K562 (cell line): ENCODE measurements around the gene LBHD1. TPM values are rescaled to one million over a fixed set of nuclear protein-coding genes. Genes with fewer than 3 reads are reported as not detected.

ENCODE experiments used
- ATAC-seq: fragments of 200-7000 bp; cut with Tn5 transposase; 3 replicates; pipeline ENCODE4 v1.9.1; 2020; ENCODE audit warnings: moderate library complexity
- BruUV-seq: library from RNA; stranded (reverse); fragments of 400-500 nt; replicated peaks from 2 replicates; lab custom pipeline; 2021; lab: Mats Ljungman, UMichigan
- CTCF ChIA-PET: fragments of 300-600 bp; formaldehyde crosslinking; extraction: SDS; loops from one replicate; lab custom pipeline; 2021; ENCODE audit warnings: low intra/inter-chr PET ratio; lab: Yijun Ruan, JAX
- POLR2A ChIA-PET: fragments of 300-600, 350-650 bp; sonication (Branson Sonifier 250); formaldehyde crosslinking; extraction: SDS; loops from one replicate; lab custom pipeline; 2021; ENCODE audit warnings: antibody characterized with exemption, inconsistent platforms; lab: Yijun Ruan, JAX
- DNase-seq, 4 experiments: peaks; one replicate each; pipeline versions ENCODE4 v3.0.0 to v3.0.0-alpha.2; 2011 to 2018; ENCODE audit warnings: low spot score in 3 of 4, mixed read lengths in 3 of 4; ENCODE audit errors: extremely low read depth in 1 of 4
- FAIRE-seq: peaks from 2 replicates; lab custom pipeline; 2011; peaks lifted over from hg19 to GRCh38; lab: Jason Lieb, UNC
- H2AFZ ChIP-seq: 2 replicates; pipeline ENCODE4 v1.6.0; 2011; ENCODE audit warnings: low read depth, low read length, control low read depth, inconsistent platforms
- H3K27ac ChIP-seq: fragments of 200-600 bp; 3 replicates; pipeline ENCODE4 v1.8.0; 2011; ENCODE audit warnings: low read depth, mild to moderate bottlenecking, control low read depth, inconsistent platforms, low read length, moderate library complexity, mixed read lengths; ENCODE audit errors: extremely low read depth
- H3K27me3 ChIP-seq, 2 experiments: fragments of 300-600 bp in 1 of 2; 2 replicates in 1 of 2; 3 replicates in 1 of 2; pipeline versions ENCODE4 v1.6.0 to v1.8.0; 2011; ENCODE audit warnings: inconsistent platforms in 2 of 2, low read length in 2 of 2, mild to moderate bottlenecking in 1 of 2, mixed read lengths in 1 of 2, moderate library complexity in 1 of 2; ENCODE audit not compliant: control insufficient read depth in 2 of 2, insufficient read depth in 2 of 2
- H3K36me3 ChIP-seq: fragments of 300-600 bp; 3 replicates; pipeline ENCODE4 v1.8.0; 2011; ENCODE audit warnings: mild to moderate bottlenecking, low read length, inconsistent platforms; ENCODE audit not compliant: control insufficient read depth, insufficient read depth
- H3K4me1 ChIP-seq, 2 experiments: fragments of 200-600 bp in 1 of 2; replicated peaks in 1 of 2; 2 replicates in 1 of 2; 3 replicates in 1 of 2; pipeline versions ENCODE4 v1.5.1 to v1.8.0; 2011; ENCODE audit warnings: inconsistent platforms in 2 of 2, low read length in 2 of 2, mild to moderate bottlenecking in 1 of 2, mixed read lengths in 1 of 2, moderate library complexity in 1 of 2; ENCODE audit not compliant: control insufficient read depth in 2 of 2, insufficient read depth in 2 of 2
- H3K4me2 ChIP-seq: 2 replicates; pipeline ENCODE4 v1.6.1; 2011; ENCODE audit warnings: low read length, control low read depth, inconsistent platforms, mixed read lengths; ENCODE audit not compliant: insufficient read depth
- H3K4me3 ChIP-seq: fragments of 200-600 bp; sonication (generic), shearing (Covaris generic); 2 replicates; pipeline ENCODE4 v1.5.1; 2016; ENCODE audit warnings: control low read depth, inconsistent platforms
- H3K79me2 ChIP-seq: fragments of 200-600 bp; 3 replicates; pipeline ENCODE4 v1.8.0; 2011; ENCODE audit warnings: low read length, inconsistent platforms; ENCODE audit not compliant: control insufficient read depth, insufficient read depth
- H3K9ac ChIP-seq, 2 experiments: 2 replicates each; pipeline versions ENCODE4 v1.6.0 to v1.6.1; 2011; ENCODE audit warnings: low read depth in 2 of 2, low read length in 2 of 2, control low read depth in 1 of 2, inconsistent platforms in 1 of 2, mild to moderate bottlenecking in 1 of 2, mixed read lengths in 1 of 2; ENCODE audit not compliant: insufficient read depth in 1 of 2
- H3K9me1 ChIP-seq: one replicate; pipeline ENCODE4 v1.6.0; 2011; ENCODE audit warnings: inconsistent platforms, mild to moderate bottlenecking, low read length, moderate library complexity; ENCODE audit not compliant: control insufficient read depth, insufficient read depth
- H3K9me3 ChIP-seq: replicated peaks from 2 replicates; pipeline ENCODE4 v1.5.1; 2011; ENCODE audit warnings: low read depth, low read length, inconsistent platforms; ENCODE audit not compliant: control insufficient read depth, insufficient read depth
- H4K20me1 ChIP-seq: replicated peaks from 2 replicates; pipeline ENCODE4 v1.6.1; 2011; ENCODE audit warnings: low read length, inconsistent platforms, mixed read lengths; ENCODE audit not compliant: control insufficient read depth, insufficient read depth
- ARNT ChIP-seq, 2 experiments: fragments of 450-650 bp; IDR thresholded peaks; 2 replicates each; pipeline ENCODE4 v1.6.1; 2016; ENCODE audit warnings: mild to moderate bottlenecking in 1 of 2
- CHCHD3 ChIP-seq: fragments of 250-450 bp; sonication (Bioruptor Pico); IDR thresholded peaks from 2 replicates; pipeline ENCODE4 v2.1.2; 2022; ENCODE audit warnings: mild to moderate bottlenecking
- EZH2 ChIP-seq: IDR thresholded peaks from 2 replicates; pipeline ENCODE4 v1.6.1; 2012; ENCODE audit warnings: low read depth, mild to moderate bottlenecking, inconsistent platforms, low read length, borderline replicate concordance
- GTF2F1 ChIP-seq: IDR thresholded peaks from 2 replicates; pipeline ENCODE4 v1.6.1; 2011; ENCODE audit warnings: low read depth, low read length, improper control_type of control experiment
- HSF4 ChIP-seq: fragments of 250-450 bp; sonication (Bioruptor Pico); IDR thresholded peaks from 2 replicates; pipeline ENCODE4 v2.1.2; 2022; ENCODE audit warnings: mild to moderate bottlenecking, moderate library complexity, borderline replicate concordance
- ILF3 ChIP-seq: fragments of 450-650 bp; IDR thresholded peaks from 2 replicates; pipeline ENCODE4 v1.6.1; 2018; ENCODE audit warnings: antibody characterized with exemption, mild to moderate bottlenecking, moderate library complexity, borderline replicate concordance
- NONO ChIP-seq, 2 experiments: fragments of 200-400 bp in 1 of 2; fragments of 450-650 bp in 1 of 2; formaldehyde crosslinking in 1 of 2; IDR thresholded peaks; 2 replicates each; pipeline ENCODE4 v1.6.1; 2017; ENCODE audit warnings: low read depth in 2 of 2, mild to moderate bottlenecking in 2 of 2, moderate library complexity in 2 of 2, low read length in 1 of 2
- PHF21A ChIP-seq: fragments of 450-650 bp; IDR thresholded peaks from 2 replicates; pipeline ENCODE4 v1.6.1; 2017; ENCODE audit warnings: low read depth, borderline replicate concordance
- POLR2H ChIP-seq: IDR thresholded peaks from 2 replicates; pipeline ENCODE4 v1.6.1; 2016; ENCODE audit warnings: missing genetic modification characterization, low read depth, mild to moderate bottlenecking, control low read depth, missing compliant biosample characterization, moderate library complexity
- RBM22 ChIP-seq: fragments of 200-400 bp; formaldehyde crosslinking; IDR thresholded peaks from 2 replicates; pipeline ENCODE4 v1.6.1; 2018; ENCODE audit warnings: low read length, low read depth; ENCODE audit not compliant: poor library complexity, severe bottlenecking
- ZNF124 ChIP-seq: sonication (generic); formaldehyde crosslinking; IDR thresholded peaks from 2 replicates; pipeline ENCODE4 v1.8.1; 2022; ENCODE audit warnings: missing genetic modification reagents
- ZNF175 ChIP-seq: fragments of 200-800 bp; sonication (Bioruptor generic); IDR thresholded peaks from 2 replicates; pipeline ENCODE4 v1.6.1; 2016; ENCODE audit warnings: low read depth, mild to moderate bottlenecking, missing genetic modification characterization, missing compliant biosample characterization
- ZNF766 ChIP-seq: fragments of 200-800 bp; sonication (Bioruptor generic); conservative IDR thresholded peaks from 2 replicates; pipeline ENCODE4 v1.6.1; 2016; ENCODE audit warnings: missing genetic modification characterization, missing compliant biosample characterization
- WGBS: fragments of 100-300 bp; shearing (Covaris generic); methylation state at CpG from one replicate; pipeline ENCODE4 v1.1.6; 2016; ENCODE audit warnings: low coverage, mixed read lengths; ENCODE audit not compliant: insufficient coverage; ENCODE audit errors: missing lambda C conversion rate; 5-methylcytosine and 5-hydroxymethylcytosine counted together
- in situ Hi-C: fragments of 300-500 bp; cut with MboI; formaldehyde crosslinking; loops from 4 replicates; pipeline ENCODE4 v1.15.0; 2018; ENCODE audit warnings: inconsistent platforms, mixed read lengths
- intact Hi-C: fragments of 100-400 bp; cut with micrococcal nuclease; formaldehyde crosslinking; loops from 2 replicates; pipeline ENCODE4 v1.14.2; 2022
- polyA plus RNA-seq, 8 experiments: library from polyadenylated mRNA; depleted of rRNA in 4 of 8; stranded (reverse) in 5 of 8; unstranded in 3 of 8; fragments of >200 nt; fragmentation: Nextera tagmentation in 2 of 8; fragmentation: Illumina TruSeq in 1 of 8; extraction: Ambion mirVana in 2 of 8; extraction: Trizol in 1 of 8; gene quantifications; 2 replicates each; pipeline versions ENCODE4 v1.2.1 to v1.2.3, GENCODE V29; 2011 to 2014; ENCODE audit warnings: inconsistent platforms in 1 of 8, missing spikeins in 1 of 8
- total RNA-seq, 7 experiments: library from RNA; depleted of rRNA in 6 of 7; stranded (reverse); fragments of >200 nt in 6 of 7; fragmentation: Illumina TruSeq in 2 of 7; extraction: Trizol in 2 of 7; gene quantifications; 2 replicates each; pipeline versions ENCODE4 v1.2.1 to v1.2.3, GENCODE V29; 2011 to 2021; ENCODE audit warnings: low replicate concordance in 1 of 7
- TF ChIP-seq, protein P1 (sequence below): fragments of 450-650 bp; formaldehyde crosslinking; IDR thresholded peaks from 2 replicates; pipeline ENCODE4 v1.4.0; 2022; ENCODE audit warnings: missing genetic modification characterization
- TF ChIP-seq, protein P2 (sequence below): sonication (generic); formaldehyde crosslinking; IDR thresholded peaks from 2 replicates; pipeline ENCODE4 v1.8.0; 2023; ENCODE audit warnings: mild to moderate bottlenecking, missing genetic modification reagents

LBHD1 gene
- total and polyA plus RNA-seq, 9 of the 15 experiments (the other 6 are each of a cell fraction or from before 2014, with no cell fraction given), result 2.6 to 28.0 (median 12.5) TPM

DNA sequence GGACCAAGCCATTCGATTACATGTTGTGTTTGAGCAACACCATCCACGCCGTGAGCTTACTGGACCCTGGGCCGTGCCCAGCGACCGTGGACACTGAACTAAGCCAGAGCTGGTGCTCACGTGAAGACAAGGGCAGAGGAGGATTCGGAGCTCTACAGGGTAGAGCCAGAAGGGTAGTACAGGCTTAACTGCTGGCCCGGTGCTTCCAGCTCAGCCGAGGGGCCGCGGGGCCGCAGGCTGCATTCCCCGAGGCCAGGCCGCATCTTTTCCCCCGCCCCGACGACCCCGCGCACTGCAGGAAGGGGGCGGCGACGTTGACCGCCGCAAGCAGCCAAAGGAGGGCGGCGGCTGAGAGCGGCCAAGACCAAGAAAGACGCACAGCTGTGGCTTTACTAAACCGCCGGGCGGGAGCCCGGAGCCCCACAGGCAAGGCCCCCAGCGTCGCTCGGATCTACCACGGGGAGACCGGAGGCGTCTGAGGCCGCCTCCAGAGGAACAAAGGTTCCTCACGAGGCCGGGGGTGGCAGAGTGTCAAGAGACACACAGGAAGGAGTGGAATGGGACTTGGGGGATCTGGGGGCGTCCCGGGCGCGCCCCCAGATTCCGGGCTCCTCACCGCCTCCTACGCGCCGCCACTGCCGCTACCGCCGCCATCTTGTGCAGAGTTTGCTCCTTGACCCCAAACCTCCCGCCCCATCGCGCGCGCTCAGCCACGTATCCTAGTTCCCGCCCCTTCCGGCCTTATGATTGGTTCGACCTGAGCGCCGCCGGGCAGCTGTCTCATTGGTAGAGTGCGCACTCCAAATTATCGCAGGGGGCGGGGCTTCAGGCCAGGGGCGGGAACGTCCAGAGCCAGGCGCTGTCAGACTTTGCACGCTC lies 25.9 kb downstream of the LBHD1 start, which contains the start of gene GANAB:
TSS of gene GANAB (minus strand) at position 668 of the 879 bp plus-strand sequence. CDS start at position 654, 14 bp downstream.
- ChIA-PET POLR2A (interaction anchor here (0.5 to 4.5 kb wide), 18 partner anchors 9 to 253 kb away, joined by 3 to 83 read pairs (median 4); partner anchors contain the start of genes B3GAT3, BSCL2, C11orf98 and CSKMT), CTCF (interaction anchor here (0.6 to 1.1 kb wide), 2 partner anchors 33 to 35 kb away, joined by 3 to 4 read pairs; partner anchors contain the start of gene ROM1)
- DNase-seq (peak; percentile 97 to 100 (median 98)), ATAC-seq (peak; percentile 98), FAIRE-seq (peak; percentile 95)
- Histone ChIP-seq H3K4me2 (peak within 1 kb of the TSS; percentile 99), H4K20me1 (peaks cover 20% of the 10 kb centered on the region), H3K9me3 (no peaks in the 10 kb centered on the region), H3K36me3 (peaks cover 69% of the 10 kb centered on the region), H3K9me1 (no peaks in the 10 kb centered on the region), H3K4me1 (peaks cover 12 to 38% of the 10 kb centered on the region in 2 experiments), H3K79me2 (peaks cover 66% of the 10 kb centered on the region), H3K27me3 (no peaks in the 10 kb centered on the region), H2AFZ (peak within 1 kb of the TSS; percentile 62), H3K4me3 (peak within 1 kb of the TSS; percentile 97), H3K27ac (peak within 1 kb of the TSS; percentile 96), H3K9ac (peak within 1 kb of the TSS; percentile 97 to 99)
- under 1% methylated on average over 57 of the region's 73 CpGs for WGBS
- TSS peak; percentile 50 for BruUV-seq
- in situ Hi-C loops (no loop called here), intact Hi-C loops (loop anchor here (1.0 to 2.0 kb wide), 3 partner anchors 19 to 47 kb away; partner anchors contain the start of genes C11orf98, CSKMT, EML3 and ROM1)
- TF ChIP-seq ARNT (IDR thresholded peaks at IDR 0.05) (no peak), POLR2H (tag) (peak; percentile 86), RBM22 (peak; percentile 85), PHF21A (no peak), ILF3 (no peak; the same call in 1 of the 2 replicates), HSF4 (no peak), ZNF124 (CRISPR knock-in tag) (no peak), EZH2 (no peak), GTF2F1 (no peak), ZNF175 (CRISPR knock-in tag) (no peak), ZNF766 (CRISPR knock-in tag) (no peak), CHCHD3 (peak; percentile 55; the same call in 1 of the 2 replicates), NONO (IDR thresholded peaks at IDR 0.05; ENCODE audit: low read depth in 2 of 2, low read length in 1 of 2) (no peak)
- TF ChIP-seq, protein P1, sequence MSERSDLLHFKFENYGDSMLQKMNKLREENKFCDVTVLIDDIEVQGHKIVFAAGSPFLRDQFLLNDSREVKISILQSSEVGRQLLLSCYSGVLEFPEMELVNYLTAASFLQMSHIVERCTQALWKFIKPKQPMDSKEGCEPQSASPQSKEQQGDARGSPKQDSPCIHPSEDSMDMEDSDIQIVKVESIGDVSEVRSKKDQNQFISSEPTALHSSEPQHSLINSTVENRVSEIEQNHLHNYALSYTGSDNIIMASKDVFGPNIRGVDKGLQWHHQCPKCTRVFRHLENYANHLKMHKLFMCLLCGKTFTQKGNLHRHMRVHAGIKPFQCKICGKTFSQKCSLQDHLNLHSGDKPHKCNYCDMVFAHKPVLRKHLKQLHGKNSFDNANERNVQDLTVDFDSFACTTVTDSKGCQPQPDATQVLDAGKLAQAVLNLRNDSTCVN (CRISPR knock-in tag), result no peak
- TF ChIP-seq, protein P2, sequence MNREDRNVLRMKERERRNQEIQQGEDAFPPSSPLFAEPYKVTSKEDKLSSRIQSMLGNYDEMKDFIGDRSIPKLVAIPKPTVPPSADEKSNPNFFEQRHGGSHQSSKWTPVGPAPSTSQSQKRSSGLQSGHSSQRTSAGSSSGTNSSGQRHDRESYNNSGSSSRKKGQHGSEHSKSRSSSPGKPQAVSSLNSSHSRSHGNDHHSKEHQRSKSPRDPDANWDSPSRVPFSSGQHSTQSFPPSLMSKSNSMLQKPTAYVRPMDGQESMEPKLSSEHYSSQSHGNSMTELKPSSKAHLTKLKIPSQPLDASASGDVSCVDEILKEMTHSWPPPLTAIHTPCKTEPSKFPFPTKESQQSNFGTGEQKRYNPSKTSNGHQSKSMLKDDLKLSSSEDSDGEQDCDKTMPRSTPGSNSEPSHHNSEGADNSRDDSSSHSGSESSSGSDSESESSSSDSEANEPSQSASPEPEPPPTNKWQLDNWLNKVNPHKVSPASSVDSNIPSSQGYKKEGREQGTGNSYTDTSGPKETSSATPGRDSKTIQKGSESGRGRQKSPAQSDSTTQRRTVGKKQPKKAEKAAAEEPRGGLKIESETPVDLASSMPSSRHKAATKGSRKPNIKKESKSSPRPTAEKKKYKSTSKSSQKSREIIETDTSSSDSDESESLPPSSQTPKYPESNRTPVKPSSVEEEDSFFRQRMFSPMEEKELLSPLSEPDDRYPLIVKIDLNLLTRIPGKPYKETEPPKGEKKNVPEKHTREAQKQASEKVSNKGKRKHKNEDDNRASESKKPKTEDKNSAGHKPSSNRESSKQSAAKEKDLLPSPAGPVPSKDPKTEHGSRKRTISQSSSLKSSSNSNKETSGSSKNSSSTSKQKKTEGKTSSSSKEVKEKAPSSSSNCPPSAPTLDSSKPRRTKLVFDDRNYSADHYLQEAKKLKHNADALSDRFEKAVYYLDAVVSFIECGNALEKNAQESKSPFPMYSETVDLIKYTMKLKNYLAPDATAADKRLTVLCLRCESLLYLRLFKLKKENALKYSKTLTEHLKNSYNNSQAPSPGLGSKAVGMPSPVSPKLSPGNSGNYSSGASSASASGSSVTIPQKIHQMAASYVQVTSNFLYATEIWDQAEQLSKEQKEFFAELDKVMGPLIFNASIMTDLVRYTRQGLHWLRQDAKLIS (CRISPR knock-in tag), result no peak
